ENCODE data around the gene SRGAP2C.
"Not testable (repeated sequence)": the region's sequence is repeated elsewhere in the genome, so short reads cannot be mapped to it uniquely, and the experiment has no call there.

DNA sequence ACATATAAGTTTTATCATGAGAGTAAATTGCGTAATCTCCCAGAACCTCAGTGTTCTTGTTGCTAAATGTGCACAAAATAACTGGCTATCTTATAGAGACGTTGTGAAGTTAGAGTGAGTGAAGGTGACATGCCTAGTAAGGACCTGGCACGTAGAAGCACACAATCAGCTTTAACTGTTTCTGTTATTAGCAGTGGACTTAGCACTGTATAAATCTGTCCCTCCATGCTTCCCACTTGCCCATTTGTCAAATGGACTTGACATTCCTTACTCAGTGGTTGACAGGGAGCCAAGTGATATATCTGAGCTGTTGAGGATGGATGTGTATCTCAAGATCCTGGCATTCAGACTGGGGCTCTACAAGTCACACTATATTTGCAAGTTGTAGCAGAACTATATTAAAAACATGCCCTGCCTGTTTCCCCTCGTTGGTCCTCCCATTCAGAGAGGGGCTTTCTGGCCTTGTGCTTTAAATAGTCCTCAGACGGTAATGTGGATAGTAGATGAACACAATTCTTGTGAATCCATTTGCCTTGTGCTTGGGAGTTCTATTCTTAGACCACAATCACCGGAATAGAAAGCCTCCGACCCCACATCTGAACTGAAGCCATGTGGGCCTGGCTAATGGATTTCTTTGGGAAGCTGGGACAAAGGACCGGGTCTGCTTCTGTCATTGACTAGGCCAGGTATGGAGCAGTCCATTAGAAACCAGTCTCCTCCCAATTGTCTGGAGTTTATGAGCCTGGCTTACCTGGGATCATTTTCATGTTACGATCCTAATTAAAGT lies 43.0 kb downstream of the SRGAP2C start:
- TF ChIP-seq NFIC (IDR thresholded peaks at IDR 0.05; ENCODE audit: borderline replicate concordance); POLR2AphosphoS5 (IDR thresholded peaks at IDR 0.05; ENCODE audit: low read depth, low read length); SMC3 (IDR thresholded peaks at IDR 0.05; ENCODE audit: low read depth, low read length); GABPA (IDR thresholded peaks at IDR 0.05; ENCODE audit: low read depth); EP300 (IDR thresholded peaks at IDR 0.05; ENCODE audit: borderline replicate concordance in 1 of 2, low read depth in 1 of 2, low read length in 1 of 2); YY1 (IDR thresholded peaks at IDR 0.05; ENCODE audit: low read depth); FOXM1 (IDR thresholded peaks at IDR 0.05; ENCODE audit: low read depth): not testable (repeated sequence)
- TF ChIP-seq, protein P1, sequence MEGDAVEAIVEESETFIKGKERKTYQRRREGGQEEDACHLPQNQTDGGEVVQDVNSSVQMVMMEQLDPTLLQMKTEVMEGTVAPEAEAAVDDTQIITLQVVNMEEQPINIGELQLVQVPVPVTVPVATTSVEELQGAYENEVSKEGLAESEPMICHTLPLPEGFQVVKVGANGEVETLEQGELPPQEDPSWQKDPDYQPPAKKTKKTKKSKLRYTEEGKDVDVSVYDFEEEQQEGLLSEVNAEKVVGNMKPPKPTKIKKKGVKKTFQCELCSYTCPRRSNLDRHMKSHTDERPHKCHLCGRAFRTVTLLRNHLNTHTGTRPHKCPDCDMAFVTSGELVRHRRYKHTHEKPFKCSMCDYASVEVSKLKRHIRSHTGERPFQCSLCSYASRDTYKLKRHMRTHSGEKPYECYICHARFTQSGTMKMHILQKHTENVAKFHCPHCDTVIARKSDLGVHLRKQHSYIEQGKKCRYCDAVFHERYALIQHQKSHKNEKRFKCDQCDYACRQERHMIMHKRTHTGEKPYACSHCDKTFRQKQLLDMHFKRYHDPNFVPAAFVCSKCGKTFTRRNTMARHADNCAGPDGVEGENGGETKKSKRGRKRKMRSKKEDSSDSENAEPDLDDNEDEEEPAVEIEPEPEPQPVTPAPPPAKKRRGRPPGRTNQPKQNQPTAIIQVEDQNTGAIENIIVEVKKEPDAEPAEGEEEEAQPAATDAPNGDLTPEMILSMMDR (IDR thresholded peaks at IDR 0.05), result not testable (repeated sequence)
